ENCODE results near the gene ACAN.
A peak's percentile ranks its signal among the peaks of the same experiment; 100 is the strongest.
"Not testable (repeated sequence)": the region's sequence is repeated elsewhere in the genome, so short reads cannot be mapped to it uniquely, and the experiment has no call there.

Gene ACAN

DNA sequence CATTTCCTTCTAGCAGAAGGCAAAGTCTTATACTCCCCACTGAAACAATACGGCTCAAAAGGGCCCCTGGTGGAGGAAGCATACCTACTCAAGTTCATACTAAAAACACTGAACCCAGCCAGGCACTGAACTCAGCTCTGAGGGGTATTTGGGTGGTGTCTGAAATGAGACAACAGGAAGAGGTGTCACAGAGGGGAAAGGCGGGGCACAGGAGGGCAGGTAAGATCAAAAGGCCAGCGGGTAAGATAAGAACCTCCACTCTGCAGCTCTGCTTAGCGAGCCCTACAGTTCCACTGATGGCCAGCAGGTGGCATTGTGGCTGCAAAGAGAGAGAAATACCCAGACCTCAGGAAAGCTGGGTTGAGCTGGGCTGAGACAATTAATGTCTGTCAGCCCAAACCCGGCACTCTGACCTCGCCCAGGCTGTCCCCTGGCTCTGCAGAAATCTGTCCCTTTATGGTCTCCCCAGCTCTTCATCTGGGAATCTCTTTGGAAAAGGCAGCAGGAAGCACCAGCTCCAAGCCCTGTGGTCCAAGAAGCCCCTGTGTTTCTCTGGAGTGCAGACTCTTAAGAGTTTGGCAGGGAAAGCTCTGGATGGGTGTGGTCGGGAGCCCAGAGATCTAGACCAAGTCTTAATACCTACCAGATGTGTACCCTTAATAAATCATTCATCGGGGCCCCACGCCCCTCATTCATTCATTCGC, 101.5 kb downstream of the ACAN start:
- DNase-seq, result peak; percentile 95 to 97

DNA sequence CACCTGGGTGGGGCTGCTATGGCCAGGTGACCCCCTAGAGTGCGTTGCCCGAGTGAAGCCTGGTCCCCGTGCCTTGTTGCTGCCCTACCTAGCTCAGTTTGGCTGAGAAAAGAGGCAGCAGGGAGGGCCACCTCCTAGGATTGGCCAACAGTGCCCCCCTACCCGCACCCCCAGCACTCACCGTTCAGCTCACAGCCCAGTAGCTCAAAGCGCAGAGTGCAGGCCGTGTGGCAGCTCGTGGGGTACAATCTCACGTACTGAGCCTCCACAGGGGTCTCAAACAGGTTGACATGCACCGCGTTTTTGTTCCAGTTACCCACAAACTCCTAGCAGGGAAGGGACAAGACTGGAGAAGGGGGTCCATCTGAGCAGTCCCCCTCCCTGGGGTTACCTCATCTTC, 102.3 kb downstream of the ACAN start:
- DNase-seq, result no peak

DNA sequence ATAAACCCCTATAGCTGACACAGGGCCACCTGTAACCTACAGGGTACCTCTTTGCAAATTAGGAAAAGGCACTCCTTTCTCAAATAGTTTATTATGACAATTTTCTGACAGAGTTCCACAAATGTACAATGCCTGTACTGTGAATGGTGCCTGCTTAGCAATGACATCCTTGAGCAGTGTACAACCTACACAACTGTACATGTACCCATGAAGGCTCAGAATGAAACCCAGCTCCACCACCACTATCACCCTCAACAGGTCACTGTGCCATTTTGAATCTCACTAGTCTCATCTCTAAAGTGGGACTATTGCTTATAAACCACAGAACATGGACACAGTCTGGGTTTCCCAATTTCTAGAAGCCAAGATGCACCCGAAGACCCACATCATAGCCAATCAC, 102.9 kb downstream of the ACAN start:
- DNase-seq, result no peak

DNA sequence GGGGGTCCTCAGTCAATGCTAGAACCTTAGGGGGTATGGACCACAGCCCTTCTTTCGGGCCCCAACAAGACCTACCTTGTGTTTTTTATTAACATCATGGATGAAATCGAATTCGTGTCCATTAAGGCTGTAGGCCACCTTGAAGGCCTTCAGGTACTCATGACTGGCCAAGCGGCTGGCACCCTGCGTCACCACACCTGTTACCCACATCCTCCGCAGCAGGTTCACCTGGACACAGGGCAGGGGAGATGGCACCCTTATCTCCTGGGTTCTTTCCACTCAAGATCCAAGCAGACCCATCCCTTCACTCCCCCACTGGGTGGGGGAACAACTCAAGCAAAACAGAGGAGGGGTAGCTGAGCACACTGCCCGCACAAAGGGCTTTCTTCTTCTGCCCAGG, 103.3 kb downstream of the ACAN start:
- no peak for DNase-seq

DNA sequence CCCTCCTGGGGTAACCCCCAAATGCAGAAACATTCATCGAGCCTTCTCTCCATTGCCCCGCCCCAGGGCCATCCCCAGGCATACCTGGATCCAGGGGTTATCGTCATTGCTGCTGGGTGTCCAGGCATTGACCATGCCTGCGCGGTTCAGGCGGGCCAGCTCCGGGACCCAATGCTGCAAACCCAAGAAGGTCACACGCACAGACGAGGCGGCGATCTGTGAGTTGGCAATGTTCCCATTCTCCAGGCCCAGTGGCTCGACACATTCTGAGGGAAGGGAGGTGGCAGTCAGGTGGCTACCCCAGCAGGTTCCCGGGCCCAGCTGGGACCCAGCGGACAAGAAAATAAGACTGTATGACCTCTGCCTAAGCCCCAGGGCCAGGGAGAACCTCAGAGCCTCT, 103.9 kb downstream of the ACAN start:
- no peak for DNase-seq

DNA sequence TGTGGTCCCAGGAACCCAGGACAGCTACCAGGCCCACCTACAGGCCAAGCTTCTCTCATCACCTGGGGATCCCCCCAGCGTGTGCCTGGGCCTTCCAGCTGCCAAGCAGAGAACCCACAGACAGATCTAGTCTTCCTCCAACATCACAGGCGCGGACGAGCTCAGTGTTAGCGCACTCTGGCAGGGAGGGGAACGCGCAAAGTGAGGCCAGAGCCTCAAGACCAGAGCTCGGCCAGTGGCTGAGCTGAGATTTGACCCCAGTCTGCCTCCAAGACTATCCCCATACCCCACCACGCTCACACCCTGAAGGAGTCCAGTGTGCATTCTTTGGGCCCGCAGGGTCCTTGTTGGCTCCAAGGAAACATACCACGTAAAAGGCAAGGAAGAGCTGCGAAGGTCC, 104.9 kb downstream of the ACAN start:
- DNase-seq, result no peak

DNA sequence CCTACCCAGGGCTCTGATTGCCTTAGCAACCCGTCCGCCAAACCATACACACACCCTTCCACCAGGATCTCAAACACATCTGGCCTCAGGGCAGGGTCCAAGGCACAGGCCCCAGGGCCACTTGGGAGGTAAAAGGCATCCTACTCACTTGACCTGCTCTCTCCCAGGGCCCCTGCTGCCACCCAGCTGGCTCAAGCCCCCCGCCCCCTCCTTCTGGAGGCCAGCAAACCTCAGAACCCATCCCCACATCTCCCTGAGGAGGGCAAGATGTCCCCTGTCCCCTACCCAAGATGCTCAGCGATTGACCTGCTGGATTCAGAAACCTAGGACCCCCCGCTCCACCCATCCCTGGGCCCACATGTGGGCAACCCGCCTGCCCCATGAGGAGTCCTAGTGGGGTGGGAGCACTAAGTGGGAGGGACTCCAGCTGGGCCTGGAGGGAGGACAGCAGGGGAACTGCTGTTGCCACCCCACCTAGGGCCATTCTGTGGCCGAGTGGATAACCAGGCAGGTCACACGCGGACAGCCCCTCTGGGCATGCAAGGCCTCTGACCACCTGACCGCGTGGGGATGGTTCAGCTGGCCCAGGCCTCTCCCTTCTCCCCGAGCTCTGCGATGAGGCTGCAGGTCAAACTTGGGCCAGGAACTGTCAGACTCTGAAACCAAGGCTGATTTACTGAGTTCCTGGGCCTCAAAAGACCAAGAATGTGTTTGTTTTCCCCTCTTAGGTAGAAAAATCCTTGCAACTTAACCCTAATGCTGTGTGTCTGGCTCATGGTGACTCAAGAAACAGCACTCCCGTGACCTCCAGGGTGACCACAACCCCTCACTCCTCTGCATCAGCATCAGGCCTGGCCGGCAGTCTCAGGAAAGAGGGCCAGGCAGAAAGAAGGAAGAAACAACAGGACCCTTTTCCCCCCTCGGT, 105.7 kb downstream of the ACAN start:
- DNase-seq, result no peak

DNA sequence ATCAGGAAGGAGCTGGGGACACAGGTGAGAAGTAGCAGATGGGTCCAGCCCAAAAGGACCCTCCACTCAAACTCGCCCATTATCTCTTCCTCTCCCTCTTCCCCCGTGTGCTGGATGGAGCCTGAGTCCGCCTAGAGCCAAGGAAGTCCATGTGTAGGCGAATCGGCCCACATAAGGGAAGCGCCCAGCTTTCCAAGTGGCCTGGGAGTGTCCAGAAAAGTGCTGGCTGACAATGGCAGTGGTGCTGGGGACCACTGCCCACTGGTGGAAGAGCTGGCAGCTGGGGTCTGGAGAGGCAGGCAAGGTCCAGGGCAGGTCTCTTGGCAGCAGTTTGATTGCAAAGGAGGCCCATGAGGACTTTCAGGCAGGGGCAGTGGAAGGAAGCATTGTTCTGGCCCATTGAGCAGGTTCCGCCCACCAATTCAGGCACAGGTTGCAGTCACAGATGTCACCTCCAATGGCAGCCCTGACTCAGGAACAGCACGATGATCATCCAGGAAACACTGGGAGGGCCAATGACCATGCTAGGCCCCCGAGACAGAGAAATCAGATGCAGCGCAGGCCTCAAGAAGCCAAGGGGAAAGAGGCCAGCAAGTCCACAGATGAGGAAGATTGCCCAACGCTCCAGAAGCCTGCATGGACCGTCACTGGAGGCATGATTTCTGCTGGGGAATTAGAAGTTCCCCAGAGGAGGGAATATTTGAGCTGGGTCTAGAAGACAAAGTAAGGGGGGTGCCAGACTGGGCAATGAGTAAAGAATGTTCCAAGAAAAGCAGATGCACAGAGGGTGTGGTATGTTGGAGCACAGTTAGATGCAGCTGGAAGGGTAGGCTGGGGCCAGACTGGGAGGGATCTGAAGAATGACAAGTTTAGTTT, 107.0 kb downstream of the ACAN start:
- no peak for DNase-seq

DNA sequence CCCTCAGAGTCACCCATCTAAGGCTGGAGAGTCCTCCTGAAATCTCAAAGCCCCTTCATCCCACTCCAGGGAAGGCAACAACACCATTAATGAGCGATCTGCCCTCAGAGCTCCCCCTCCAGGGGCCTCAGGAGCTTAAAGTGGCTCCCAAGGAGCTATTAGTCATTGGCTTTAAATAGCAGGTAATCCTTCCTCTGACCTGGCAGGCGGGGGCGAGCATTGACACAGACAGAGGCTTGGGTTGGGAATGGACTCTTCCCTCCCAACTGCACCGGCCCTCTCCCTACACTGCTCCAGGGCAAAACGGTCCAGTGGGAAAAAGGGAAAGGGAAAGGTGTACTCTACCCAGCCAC, 108.5 kb downstream of the ACAN start:
- no peak for DNase-seq

DNA sequence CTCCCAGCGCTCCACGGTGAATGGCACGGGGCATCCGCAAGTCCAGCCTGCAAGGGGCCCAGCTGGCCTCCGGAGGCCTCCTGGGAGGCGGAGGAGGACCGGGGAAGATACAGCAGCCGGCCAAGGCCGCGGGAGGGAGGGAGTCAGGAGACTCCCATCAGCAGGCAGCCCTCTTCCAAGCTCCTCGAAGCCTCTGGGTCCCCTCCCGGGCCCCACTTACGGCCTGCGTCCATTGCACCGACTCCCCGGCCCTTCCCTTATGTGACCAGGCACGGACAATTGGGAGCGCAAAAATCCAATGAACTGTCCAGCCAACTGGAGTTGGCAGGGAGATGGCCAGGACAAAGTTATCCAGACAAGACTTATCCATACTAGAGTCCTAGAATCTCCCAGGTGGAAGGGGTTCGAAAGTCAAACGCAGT, 109.3 kb downstream of the ACAN start:
- DNase-seq, result no peak

DNA sequence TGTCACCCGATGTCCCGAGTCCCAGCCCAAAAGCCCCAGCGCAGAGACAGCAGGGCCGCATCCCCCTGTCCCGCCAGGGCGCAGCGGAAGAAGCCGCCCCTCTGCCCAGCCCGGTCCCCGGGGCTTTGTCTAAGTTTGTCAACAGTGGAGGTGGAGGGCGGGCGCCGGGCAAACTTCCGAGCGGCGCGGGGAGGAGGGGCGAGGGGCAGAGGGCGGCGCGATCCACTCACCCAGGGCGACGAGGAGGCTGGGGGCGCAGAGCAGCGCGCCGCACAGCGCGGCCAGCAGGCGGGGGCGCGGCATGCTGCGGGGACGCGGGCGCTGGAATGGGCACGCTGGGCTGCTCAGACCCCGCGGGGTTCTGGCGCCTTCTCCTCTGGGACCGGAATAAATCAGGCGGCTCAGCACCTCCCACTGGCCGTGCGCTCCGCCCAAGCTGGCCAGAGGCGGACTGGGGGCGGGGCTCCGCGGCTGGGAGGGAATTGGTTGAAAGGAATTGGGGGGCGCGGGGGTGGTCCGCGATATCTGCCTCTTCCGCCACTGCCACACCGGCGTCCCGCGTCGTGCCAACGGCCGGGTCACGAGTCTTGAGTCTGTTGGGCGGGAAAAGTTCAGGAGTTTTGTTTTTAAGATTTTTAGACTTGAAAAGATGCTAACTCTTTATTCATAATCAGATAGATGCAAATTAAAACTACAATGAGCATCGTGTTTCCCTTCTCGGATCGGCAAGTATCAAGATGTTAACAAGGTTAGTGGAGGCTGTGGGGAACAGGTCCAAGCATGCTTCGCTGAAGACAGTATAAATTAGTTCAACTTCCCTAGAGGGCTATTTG, 110.0 kb downstream of the ACAN start, which contains the start of gene MFGE8:
TSS of gene MFGE8 (minus strand) at position 363 of the 833 bp plus-strand sequence. CDS start at position 303, 60 bp downstream.
- DNase-seq, result peak; percentile 60 to 68

DNA sequence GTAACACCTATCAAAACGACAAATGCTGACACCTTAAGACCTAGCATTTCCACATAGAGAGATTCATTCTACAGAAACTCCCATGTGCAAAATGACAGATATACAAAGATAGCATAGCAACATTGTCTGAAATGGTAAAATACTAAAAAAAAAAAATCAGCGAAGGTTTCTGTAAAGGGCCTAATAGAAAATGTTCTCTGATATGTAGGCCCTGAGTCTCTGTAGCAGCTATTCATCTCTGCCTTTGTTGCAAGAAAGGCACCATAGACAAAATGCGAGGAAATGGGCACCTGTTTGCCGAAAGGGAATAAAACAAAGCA, 110.6 kb downstream of the ACAN start:
- DNase-seq, result no peak

DNA sequence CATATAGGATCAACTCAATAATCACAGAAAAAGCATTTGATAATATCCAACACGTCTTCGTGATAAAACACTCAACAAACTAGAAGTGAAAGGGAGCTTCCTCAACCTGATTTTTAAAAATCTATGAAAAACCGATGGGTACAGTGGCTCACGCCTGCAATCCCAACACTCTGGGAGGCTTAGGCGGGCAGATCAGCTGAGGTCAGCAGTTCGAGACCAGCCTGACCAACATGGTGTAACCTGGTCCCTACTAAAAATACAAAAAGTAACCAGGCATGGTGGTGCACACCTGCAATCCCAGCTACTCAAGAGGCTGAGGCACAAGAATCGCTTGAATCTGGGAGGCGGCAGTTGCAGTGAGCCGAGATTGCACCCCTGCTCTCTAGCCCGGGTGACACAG, 112.1 kb downstream of the ACAN start:
- DNase-seq, result no peak

DNA sequence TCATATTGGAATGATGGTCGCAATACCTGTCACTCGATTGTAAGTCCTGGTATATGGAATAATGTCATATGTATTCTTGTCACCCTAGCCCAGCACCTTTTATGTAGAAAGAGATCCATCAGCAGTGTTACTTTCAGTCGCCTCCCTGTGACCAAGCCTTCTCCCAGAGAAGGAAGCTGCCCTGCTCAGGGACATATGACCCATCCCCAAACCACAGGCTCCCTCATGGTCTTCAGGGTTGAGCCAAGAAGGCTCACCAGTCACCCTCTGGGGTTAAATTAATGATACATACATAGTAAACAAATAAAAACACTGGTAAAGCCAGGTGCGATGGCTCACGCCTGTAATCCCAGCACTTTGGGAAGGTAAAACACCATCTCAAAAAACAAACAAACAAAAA, 114.5 kb downstream of the ACAN start:
- no peak for DNase-seq

DNA sequence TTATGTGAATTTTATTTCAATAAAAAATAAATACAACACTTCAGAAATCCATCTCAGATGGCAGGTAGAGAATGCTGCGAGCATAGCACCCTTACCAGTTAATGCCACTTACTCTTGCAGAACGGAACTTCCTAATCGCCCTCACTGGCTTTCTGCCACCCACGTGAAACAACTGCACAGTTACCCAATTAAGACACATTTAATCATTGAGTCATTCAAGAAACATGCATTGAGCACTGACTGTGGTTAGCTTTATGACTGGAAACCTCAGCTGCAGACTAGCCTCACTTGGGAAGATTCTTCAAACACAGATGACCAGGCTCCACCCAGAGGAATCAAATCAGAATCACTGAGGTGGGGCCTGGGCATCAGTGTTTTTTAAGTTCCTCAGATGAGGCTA, 115.5 kb downstream of the ACAN start:
- DNase-seq, result no peak

DNA sequence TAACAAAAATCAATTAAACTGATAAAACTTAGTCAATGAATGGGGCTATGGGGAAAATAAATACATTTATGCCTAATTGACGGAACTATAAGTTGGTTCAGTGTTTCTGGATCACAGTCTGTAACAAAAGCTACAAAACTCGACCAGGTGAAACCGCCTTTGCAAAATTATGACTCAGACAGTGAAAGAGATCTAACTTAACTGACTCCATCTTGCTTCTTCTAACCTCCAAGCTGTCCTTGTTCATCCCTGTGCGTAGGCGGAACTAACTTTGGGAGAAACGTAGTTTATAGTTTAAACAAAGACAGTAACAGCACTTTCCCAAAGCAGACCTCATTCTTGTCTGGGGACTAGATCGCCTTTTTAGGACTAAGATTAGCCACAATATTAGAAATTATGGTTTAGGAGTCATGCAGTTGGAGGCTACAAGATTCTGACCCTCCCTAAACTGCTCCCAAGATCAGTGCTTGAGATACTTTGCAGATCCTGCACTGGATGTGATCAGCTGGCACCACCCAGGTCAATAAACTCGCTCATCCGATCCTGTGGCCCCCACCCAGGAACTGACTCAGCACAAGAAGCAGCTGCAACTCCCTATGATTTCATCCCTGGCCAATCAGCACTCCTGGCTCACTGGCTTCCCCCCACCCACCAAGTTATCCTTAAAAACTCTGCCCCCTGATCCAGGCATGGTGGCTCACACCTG, 117.1 kb downstream of the ACAN start:
- no peak for DNase-seq

DNA sequence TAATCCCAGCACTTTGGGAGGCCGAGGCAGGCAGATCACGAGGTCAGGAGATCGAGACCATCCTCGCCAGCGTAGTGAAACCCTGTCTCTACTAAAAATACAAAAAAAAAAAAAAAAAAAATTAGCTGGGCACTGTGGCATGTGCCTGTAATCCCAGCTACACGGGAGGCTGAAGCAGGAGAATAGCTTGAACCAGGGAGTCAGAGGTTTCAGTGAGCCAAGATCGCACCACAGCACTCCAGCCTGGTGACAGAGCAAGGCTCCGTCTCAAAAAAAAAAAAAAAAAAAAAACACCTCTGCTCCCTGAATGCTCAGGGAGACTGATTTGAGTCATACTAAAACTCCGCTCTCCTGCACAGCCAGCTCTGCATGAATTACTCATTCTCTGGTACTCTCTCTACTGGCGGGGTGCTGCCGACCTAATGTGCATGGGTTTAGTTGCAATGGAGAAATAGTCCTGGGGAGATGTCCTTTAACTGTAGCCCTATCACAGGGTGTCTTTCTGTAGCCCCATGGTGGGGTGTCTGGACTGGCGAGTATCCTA, 117.7 kb downstream of the ACAN start:
- not testable (repeated sequence) for DNase-seq

Data from CD4-positive, alpha-beta T cell treated with Interleukin-4 for 1 hour (primary cell).